H1 (cell line): ENCODE data around the gene HACE1. TPM values are rescaled to one million over a fixed set of nuclear protein-coding genes. Genes with fewer than 3 reads are reported as not detected.

Experiments
- CTCF ChIA-PET: fragments of 300-600 bp; sonication (Branson Sonifier 250); formaldehyde crosslinking; loops from one replicate; lab custom pipeline; 2021; ENCODE audit not compliant: partially characterized antibody; lab: Charles Lee
- POLR2A ChIA-PET: fragments of 300-600 bp; sonication (Branson Sonifier 250); formaldehyde crosslinking; loops from one replicate; lab custom pipeline; 2021; ENCODE audit warnings: inconsistent platforms; ENCODE audit not compliant: partially characterized antibody; lab: Charles Lee
- DNase-seq, 2 experiments: peaks; one replicate each; pipeline versions ENCODE4 v3.0.0 to v3.0.0-alpha.2; 2010 to 2022; ENCODE audit warnings: low spot score in 2 of 2, low read depth in 1 of 2, mixed read lengths in 1 of 2
- FAIRE-seq: peaks from 2 replicates; lab custom pipeline; 2011; peaks lifted over from hg19 to GRCh38; lab: Jason Lieb, UNC
- H2AFZ ChIP-seq: 2 replicates; pipeline ENCODE4 v1.8.1; 2012; ENCODE audit warnings: low read length, inconsistent platforms
- H2AK5ac ChIP-seq: 2 replicates; pipeline ENCODE4 v1.6.1; 2013; ENCODE audit warnings: low read depth, low read length
- H2BK120ac ChIP-seq: replicated peaks from 2 replicates; pipeline ENCODE3; 2013; ENCODE audit warnings: low read depth, low read length, inconsistent platforms
- H2BK12ac ChIP-seq: 2 replicates; pipeline ENCODE4 v1.6.1; 2013; ENCODE audit warnings: low read depth, low read length
- H2BK15ac ChIP-seq: 2 replicates; pipeline ENCODE4 v1.6.1; 2013; ENCODE audit warnings: low read length
- H2BK20ac ChIP-seq: 2 replicates; pipeline ENCODE4 v1.6.1; 2013; ENCODE audit warnings: low read length
- H2BK5ac ChIP-seq: 2 replicates; pipeline ENCODE4 v1.6.1; 2013; ENCODE audit warnings: low read depth, low read length
- H3K14ac ChIP-seq: 2 replicates; pipeline ENCODE4 v1.6.1; 2013; ENCODE audit warnings: inconsistent platforms; ENCODE audit not compliant: insufficient read length
- H3K18ac ChIP-seq: 2 replicates; pipeline ENCODE4 v1.6.1; 2013; ENCODE audit warnings: low read length; ENCODE audit errors: extremely low read depth
- H3K23ac ChIP-seq: 2 replicates; pipeline ENCODE4 v1.6.1; 2013; ENCODE audit warnings: inconsistent platforms; ENCODE audit not compliant: insufficient read length
- H3K23me2 ChIP-seq: 2 replicates; pipeline ENCODE4 v1.6.1; 2013; ENCODE audit warnings: low read depth, low read length
- H3K27ac ChIP-seq: 2 replicates; pipeline ENCODE4 v1.6.1; 2011; ENCODE audit warnings: low read depth, low read length, inconsistent platforms
- H3K27me3 ChIP-seq, 4 experiments: replicated peaks in 1 of 4; 1 replicate in 1 of 4; 2 replicates in 3 of 4; pipeline versions ENCODE4 v1.6.1 to v1.8.1; 2011 to 2013; ENCODE audit warnings: low read length in 3 of 4, mild to moderate bottlenecking in 3 of 4, inconsistent platforms in 2 of 4, mixed read lengths in 2 of 4, moderate library complexity in 1 of 4; ENCODE audit not compliant: control insufficient read depth in 3 of 4, insufficient read depth in 3 of 4; ENCODE audit errors: extremely low read depth in 1 of 4
- H3K36me3 ChIP-seq, 4 experiments: 2 replicates each; pipeline versions ENCODE4 v1.6.1 to v1.8.1; 2011 to 2013; ENCODE audit warnings: mild to moderate bottlenecking in 4 of 4, low read length in 3 of 4, moderate library complexity in 2 of 4, control low read depth in 1 of 4, inconsistent platforms in 1 of 4; ENCODE audit not compliant: insufficient read depth in 4 of 4, control insufficient read depth in 2 of 4
- H3K4ac ChIP-seq: replicated peaks from 2 replicates; pipeline ENCODE3; 2013; ENCODE audit warnings: low read length, low read depth, mixed read lengths, inconsistent platforms; ENCODE audit not compliant: insufficient read length
- H3K4me1 ChIP-seq, 4 experiments: replicated peaks in 1 of 4; 1 replicate in 1 of 4; 2 replicates in 3 of 4; pipeline versions ENCODE4 v1.6.1 to v1.8.1; 2011 to 2013; ENCODE audit warnings: low read length in 3 of 4, inconsistent platforms in 2 of 4, mixed read lengths in 1 of 4; ENCODE audit not compliant: insufficient read depth in 4 of 4, control insufficient read depth in 3 of 4
- H3K4me2 ChIP-seq, 2 experiments: 2 replicates each; pipeline versions ENCODE4 v1.6.1 to v1.8.1; 2011 to 2013; ENCODE audit warnings: low read depth in 2 of 2, low read length in 2 of 2, control low read depth in 1 of 2, inconsistent platforms in 1 of 2, mild to moderate bottlenecking in 1 of 2; ENCODE audit not compliant: insufficient read depth in 1 of 2
- H3K4me3 ChIP-seq, 4 experiments: fragments of 200-600, 300-600 bp in 1 of 4; sonication (generic), shearing (Covaris generic), sonication (Bioruptor Twin) in 1 of 4; 2 replicates each; pipeline versions ENCODE4 v1.5.1 to v1.8.1; 2011 to 2016; ENCODE audit warnings: low read length in 4 of 4, low read depth in 3 of 4, control low read depth in 2 of 4, inconsistent platforms in 2 of 4, mild to moderate bottlenecking in 2 of 4, mixed read lengths in 1 of 4, moderate library complexity in 1 of 4; ENCODE audit not compliant: insufficient read depth in 2 of 4; ENCODE audit errors: extremely low read depth in 1 of 4
- H3K56ac ChIP-seq: replicated peaks from 2 replicates; pipeline ENCODE3; 2013; ENCODE audit warnings: low read depth, mild to moderate bottlenecking, mixed read lengths, low read length, inconsistent platforms; ENCODE audit not compliant: insufficient read length
- H3K79me1 ChIP-seq: 2 replicates; pipeline ENCODE4 v1.6.1; 2013; ENCODE audit warnings: low read depth, low read length, control low read depth
- H3K79me2 ChIP-seq, 2 experiments: 2 replicates each; pipeline versions ENCODE4 v1.6.1 to v1.8.1; 2012 to 2013; ENCODE audit warnings: low read length in 2 of 2, mild to moderate bottlenecking in 2 of 2, inconsistent platforms in 1 of 2; ENCODE audit not compliant: insufficient read depth in 2 of 2, control insufficient read depth in 1 of 2
- H3K9ac ChIP-seq, 4 experiments: replicated peaks in 1 of 4; 1 replicate in 1 of 4; 2 replicates in 3 of 4; pipeline versions ENCODE4 v1.6.1 to v1.8.1; 2011 to 2013; ENCODE audit warnings: low read depth in 3 of 4, low read length in 3 of 4, control low read depth in 2 of 4, mild to moderate bottlenecking in 2 of 4, moderate library complexity in 2 of 4, inconsistent platforms in 1 of 4; ENCODE audit errors: extremely low read depth in 1 of 4
- H3K9me3 ChIP-seq, 2 experiments: 2 replicates each; pipeline versions ENCODE4 v1.6.1 to v1.8.1; 2012 to 2013; ENCODE audit warnings: mild to moderate bottlenecking in 2 of 2, moderate library complexity in 2 of 2, control low read depth in 1 of 2, inconsistent platforms in 1 of 2, low read depth in 1 of 2, low read length in 1 of 2, mixed read lengths in 1 of 2; ENCODE audit not compliant: insufficient read depth in 2 of 2
- H4K20me1 ChIP-seq, 2 experiments: replicated peaks in 1 of 2; 2 replicates each; pipeline versions ENCODE3 to v1.8.1; 2011 to 2013; ENCODE audit warnings: inconsistent platforms in 2 of 2, low read length in 2 of 2, mild to moderate bottlenecking in 1 of 2; ENCODE audit not compliant: insufficient read depth in 2 of 2, control insufficient read depth in 1 of 2
- H4K5ac ChIP-seq: 2 replicates; pipeline ENCODE4 v1.6.1; 2013; ENCODE audit warnings: low read length, low read depth, mixed read lengths, inconsistent platforms; ENCODE audit not compliant: insufficient read length
- H4K8ac ChIP-seq: 2 replicates; pipeline ENCODE4 v1.8.0; 2013; ENCODE audit warnings: mild to moderate bottlenecking, moderate library complexity, low read length, inconsistent platforms; ENCODE audit not compliant: insufficient read depth; ENCODE audit errors: extremely low read depth
- H4K91ac ChIP-seq: replicated peaks from 2 replicates; pipeline ENCODE3; 2013; ENCODE audit warnings: low read length, mixed read lengths, inconsistent platforms; ENCODE audit not compliant: insufficient read length
- KDM5A ChIP-seq: fragments of 200-600 bp; IDR thresholded peaks from 2 replicates; pipeline ENCODE4 v1.7.1; 2012; ENCODE audit warnings: mild to moderate bottlenecking, low read length, inconsistent platforms, mixed read lengths
- RXRA ChIP-seq: IDR thresholded peaks from 2 replicates; pipeline ENCODE4 v1.6.1; 2011; ENCODE audit warnings: low read depth, mild to moderate bottlenecking, low read length, moderate library complexity; ENCODE audit not compliant: insufficient read depth
- SUZ12 ChIP-seq: fragments of 200-600 bp; sonication (generic); IDR thresholded peaks from 2 replicates; pipeline ENCODE4 v1.6.1; 2012; ENCODE audit warnings: mild to moderate bottlenecking, inconsistent platforms, low read length, moderate library complexity, mixed read lengths
- TBP ChIP-seq: IDR thresholded peaks from 2 replicates; pipeline ENCODE4 v1.6.1; 2011; ENCODE audit warnings: low read depth, low read length, improper control_type of control experiment
- USF2 ChIP-seq: IDR thresholded peaks from 2 replicates; pipeline ENCODE4 v1.6.1; 2011; ENCODE audit warnings: low read length, improper control_type of control experiment
- WGBS, 2 experiments: shearing (Covaris generic) in 1 of 2; methylation state at CpG; one replicate each; pipeline versions ENCODE4 v1.1.6 to v1.1.7; 2013 to 2015; ENCODE audit warnings: low lambda C conversion rate in 2 of 2, mixed read lengths in 2 of 2, inconsistent platforms in 1 of 2, low coverage in 1 of 2, missing lambda C conversion rate in 1 of 2; ENCODE audit not compliant: insufficient replicate concordance in 2 of 2, insufficient coverage in 1 of 2, insufficient read length in 1 of 2; ENCODE audit errors: extremely low coverage in 1 of 2, missing lambda C conversion rate in 1 of 2; 5-methylcytosine and 5-hydroxymethylcytosine counted together
- polyA plus RNA-seq, 7 experiments: library from polyadenylated mRNA; depleted of rRNA in 3 of 7; stranded (reverse) in 5 of 7; unstranded in 2 of 7; fragments of >200 nt in 5 of 7; fragments of 200-250 nt in 2 of 7; gene quantifications; 1 replicate in 5 of 7; 2 replicates in 1 of 7; 4 replicates in 1 of 7; pipeline versions ENCODE4 v1.2.1 to v1.2.3, GENCODE V29; 2011 to 2013; ENCODE audit warnings: missing spikeins in 2 of 7, mixed read lengths in 2 of 7
- total RNA-seq: library from RNA; stranded (reverse); fragmentation: NEBNext Ultra II Directional; extraction: Animal tissue kit (Norgen Biotek cat#: 25700); gene quantifications from 2 replicates; pipeline ENCODE4 v1.2.1, GENCODE V29; 2021

Gene HACE1
- total and polyA plus RNA-seq, 2 of the 8 experiments (the other 6 are each of a cell fraction or from before 2014, with no cell fraction given) = 7.1 to 21.3 TPM

DNA sequence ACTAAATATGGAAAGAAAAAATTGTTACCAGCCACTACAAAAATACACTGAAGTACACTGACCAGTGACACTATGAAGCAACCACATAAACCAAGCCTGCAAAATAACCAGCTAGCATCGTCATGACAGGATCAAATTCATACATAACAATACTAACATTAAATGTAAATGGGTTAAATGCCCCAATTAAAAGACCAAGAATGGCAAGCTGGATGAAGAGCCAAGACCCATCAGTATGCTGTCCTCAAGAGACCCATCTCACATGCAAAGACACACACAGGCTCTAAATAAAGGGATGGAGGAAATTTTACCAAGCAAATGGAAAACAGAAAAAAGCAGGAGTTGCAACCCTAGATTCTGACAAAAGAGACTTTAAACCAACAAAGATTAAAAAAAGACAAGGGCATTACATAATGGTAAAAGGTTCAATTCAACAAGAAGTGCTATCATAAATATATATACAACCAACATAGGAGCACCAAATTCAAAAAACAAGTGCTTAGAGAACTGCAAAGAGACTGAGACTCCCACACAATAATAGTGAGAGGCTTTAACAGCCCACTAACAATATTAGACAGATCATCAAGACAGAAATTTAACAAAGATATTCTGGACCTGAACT is 104.8 kb downstream of the HACE1 start:
- Histone ChIP-seq H3K4me1 (no peaks in the 10 kb centered on the region), H2BK12ac (no peak overlapping the region), H3K23me2 (no peaks in the 10 kb centered on the region), H2BK5ac (no peak overlapping the region), H3K18ac (no peak overlapping the region), H2AK5ac (no peak overlapping the region), H3K14ac (no peak overlapping the region), H3K4me3 (no peak overlapping the region), H3K56ac (no peak overlapping the region), H3K36me3 (peaks cover 0 to 7% (median 4%) of the 10 kb centered on the region in 4 experiments; a peak in 3 of 8 replicates), H2BK15ac (no peak overlapping the region), H3K27me3 (no peaks in the 10 kb centered on the region), H3K23ac (no peak overlapping the region), H4K91ac (no peak overlapping the region), H3K79me1 (no peaks in the 10 kb centered on the region), H3K79me2 (no peaks in the 10 kb centered on the region), H3K27ac (no peak overlapping the region), H3K9me3 (peaks cover 8 to 15% of the 10 kb centered on the region in 2 experiments), H2BK120ac (no peak overlapping the region), H3K9ac (no peak overlapping the region), H4K8ac (no peak overlapping the region), H3K4ac (no peak overlapping the region), H2BK20ac (no peak overlapping the region), H3K4me2 (no peak overlapping the region), H4K5ac (no peak overlapping the region), H4K20me1 (no peaks in the 10 kb centered on the region), H2AFZ (no peak overlapping the region)
- 85% methylated on average over 1 of the region's 1 CpG; no CpG with 5 or more reads in 1 of the 2 experiments for WGBS, 2 experiments
- POLR2A ChIA-PET = no interaction called here
- TF ChIP-seq TBP (no peak), USF2 (no peak), RXRA (no peak), KDM5A (no peak), SUZ12 (no peak)
- CTCF ChIA-PET = interaction anchor here (1.7 kb wide), 1 partner anchor 16 kb away, joined by 6 read pairs; no protein-coding TSS in a partner anchor
- FAIRE-seq (no peak), DNase-seq (no peak)
